Natural killer cell (primary cell): ENCODE data around the gene NHLRC2. TPM values are rescaled to one million over a fixed set of nuclear protein-coding genes. Genes with fewer than 3 reads are reported as not detected.

Experiments used
- ATAC-seq, 3 donors: fragments of 150-1000 bp in 2 of 3; fragments of 200-7000 bp in 1 of 3; cut with Tn5 transposase; 1 replicate in 1 of 3; 2 replicates in 2 of 3; pipeline ENCODE4 v1.10.0; 2021; ENCODE audit warnings: mild to moderate bottlenecking in 2 of 3, moderate library complexity in 2 of 3
- DNase-seq, 2 donors: peaks; one replicate each; pipeline versions ENCODE4 v3.0.0 to v3.0.0-alpha.2; 2013 to 2021; ENCODE audit warnings: mixed read lengths in 1 of 2
- H3K27ac ChIP-seq: one replicate; pipeline ENCODE4 v1.5.1; 2013; ENCODE audit warnings: mild to moderate bottlenecking, low read length
- H3K27me3 ChIP-seq: one replicate; pipeline ENCODE4 v1.6.1; 2013; ENCODE audit warnings: low read length; ENCODE audit not compliant: control insufficient read depth, insufficient read depth
- H3K36me3 ChIP-seq: one replicate; pipeline ENCODE4 v1.6.1; 2013; ENCODE audit warnings: low read length; ENCODE audit not compliant: control insufficient read depth, insufficient read depth
- H3K4me1 ChIP-seq: one replicate; pipeline ENCODE4 v1.6.1; 2013; ENCODE audit warnings: low read length; ENCODE audit not compliant: control insufficient read depth, insufficient read depth
- H3K4me3 ChIP-seq: one replicate; pipeline ENCODE4 v1.5.1; 2013; ENCODE audit warnings: low read length
- H3K9me3 ChIP-seq: one replicate; pipeline ENCODE4 v1.6.1; 2013; ENCODE audit warnings: low read length; ENCODE audit not compliant: control insufficient read depth, insufficient read depth
- H3K27ac Mint-ChIP-seq, 2 donors: one replicate each; pipeline ENCODE4 v1.8.0; 2022; ENCODE audit warnings: mild to moderate bottlenecking in 2 of 2, mixed read lengths in 2 of 2, moderate library complexity in 1 of 2
- H3K27me3 Mint-ChIP-seq, 2 donors: one replicate each; pipeline ENCODE4 v1.8.0; 2022; ENCODE audit warnings: low read depth in 2 of 2, mixed read lengths in 2 of 2
- H3K36me3 Mint-ChIP-seq: one replicate; pipeline ENCODE4 v1.8.0; 2022; ENCODE audit warnings: mixed read lengths
- H3K4me1 Mint-ChIP-seq, 2 donors: one replicate each; pipeline ENCODE4 v1.8.0; 2022; ENCODE audit warnings: mixed read lengths in 2 of 2
- H3K4me3 Mint-ChIP-seq: one replicate; pipeline ENCODE4 v1.8.0; 2022; ENCODE audit warnings: mild to moderate bottlenecking, moderate library complexity, mixed read lengths
- H3K9me3 Mint-ChIP-seq, 2 donors: one replicate each; pipeline ENCODE4 v1.8.0; 2022; ENCODE audit warnings: mixed read lengths in 2 of 2
- WGBS: methylation state at CpG from one replicate; pipeline ENCODE4 v1.1.7; 2013; ENCODE audit warnings: missing lambda C conversion rate; ENCODE audit not compliant: insufficient coverage; 5-methylcytosine and 5-hydroxymethylcytosine counted together
- intact Hi-C: fragments of 100-400 bp; cut with micrococcal nuclease; formaldehyde crosslinking; loops from one replicate; pipeline ENCODE4 v1.14.2; 2022
- total RNA-seq, 4 donors: library from RNA; stranded (reverse); fragments of 120-200 nt in 1 of 4; gene quantifications; one replicate each; pipeline versions ENCODE4 v1.2.3 to v1.2.4, GENCODE V29; 2013 to 2022
- TF ChIP-seq, protein P1 (sequence below): fragments of 200-600 bp; IDR thresholded peaks from one replicate; pipeline ENCODE4 v1.8.0; 2022; ENCODE audit warnings: antibody characterized with exemption

The NHLRC2 gene
- total RNA-seq, 3 donors from 2014 or later (not counting 1 experiment from before 2014, with no cell fraction given): 19.0 to 24.7 (median 22.4) TPM

DNA sequence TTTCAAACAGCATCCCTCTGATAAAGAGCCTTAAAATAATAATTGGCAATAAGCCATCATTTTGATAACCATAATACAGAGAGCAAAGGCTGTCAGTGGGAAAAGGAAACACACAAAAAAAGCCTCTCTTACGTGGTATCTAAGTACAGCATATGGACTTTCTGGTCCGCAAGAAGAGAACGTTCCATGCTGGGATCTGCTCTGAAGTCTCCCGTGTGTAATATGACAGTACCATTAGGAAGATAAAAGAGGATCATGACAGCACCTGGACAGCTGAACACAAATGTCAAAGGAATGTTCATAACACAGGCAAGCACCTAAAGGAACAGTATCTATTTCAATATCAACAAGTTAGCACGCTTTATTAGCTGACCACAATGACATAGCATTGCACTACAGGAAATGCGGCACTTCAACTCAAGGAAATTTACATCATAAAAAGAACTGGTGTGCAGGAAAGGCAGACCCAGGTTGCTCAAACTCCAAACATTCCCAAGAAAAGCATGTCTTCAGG lies 10.4 kb upstream of the NHLRC2 start:
- no peak overlapping the region for H3K27ac ChIP-seq
- H3K4me1 ChIP-seq: no peaks in the 10 kb centered on the region
- no peaks in the 10 kb centered on the region for H3K9me3 Mint-ChIP-seq
- WGBS: 47% methylated on average over 6 of the region's 6 CpGs
- H3K27me3 Mint-ChIP-seq: no peaks in the 10 kb centered on the region
- no peak overlapping the region for H3K4me3 Mint-ChIP-seq
- H3K36me3 ChIP-seq: peaks cover 6% of the 10 kb centered on the region
- intact Hi-C loops: no loop called here
- no peak overlapping the region for H3K27ac Mint-ChIP-seq
- H3K4me1 Mint-ChIP-seq: peaks cover 6 to 11% of the 10 kb centered on the region in 2 donors
- no peaks in the 10 kb centered on the region for H3K9me3 ChIP-seq
- ATAC-seq: no peak
- DNase-seq: no peak
- TF ChIP-seq, protein P1, sequence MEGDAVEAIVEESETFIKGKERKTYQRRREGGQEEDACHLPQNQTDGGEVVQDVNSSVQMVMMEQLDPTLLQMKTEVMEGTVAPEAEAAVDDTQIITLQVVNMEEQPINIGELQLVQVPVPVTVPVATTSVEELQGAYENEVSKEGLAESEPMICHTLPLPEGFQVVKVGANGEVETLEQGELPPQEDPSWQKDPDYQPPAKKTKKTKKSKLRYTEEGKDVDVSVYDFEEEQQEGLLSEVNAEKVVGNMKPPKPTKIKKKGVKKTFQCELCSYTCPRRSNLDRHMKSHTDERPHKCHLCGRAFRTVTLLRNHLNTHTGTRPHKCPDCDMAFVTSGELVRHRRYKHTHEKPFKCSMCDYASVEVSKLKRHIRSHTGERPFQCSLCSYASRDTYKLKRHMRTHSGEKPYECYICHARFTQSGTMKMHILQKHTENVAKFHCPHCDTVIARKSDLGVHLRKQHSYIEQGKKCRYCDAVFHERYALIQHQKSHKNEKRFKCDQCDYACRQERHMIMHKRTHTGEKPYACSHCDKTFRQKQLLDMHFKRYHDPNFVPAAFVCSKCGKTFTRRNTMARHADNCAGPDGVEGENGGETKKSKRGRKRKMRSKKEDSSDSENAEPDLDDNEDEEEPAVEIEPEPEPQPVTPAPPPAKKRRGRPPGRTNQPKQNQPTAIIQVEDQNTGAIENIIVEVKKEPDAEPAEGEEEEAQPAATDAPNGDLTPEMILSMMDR: no peak
- H3K4me3 ChIP-seq: no peak overlapping the region
- no peaks in the 10 kb centered on the region for H3K27me3 ChIP-seq
- no peaks in the 10 kb centered on the region for H3K36me3 Mint-ChIP-seq

DNA sequence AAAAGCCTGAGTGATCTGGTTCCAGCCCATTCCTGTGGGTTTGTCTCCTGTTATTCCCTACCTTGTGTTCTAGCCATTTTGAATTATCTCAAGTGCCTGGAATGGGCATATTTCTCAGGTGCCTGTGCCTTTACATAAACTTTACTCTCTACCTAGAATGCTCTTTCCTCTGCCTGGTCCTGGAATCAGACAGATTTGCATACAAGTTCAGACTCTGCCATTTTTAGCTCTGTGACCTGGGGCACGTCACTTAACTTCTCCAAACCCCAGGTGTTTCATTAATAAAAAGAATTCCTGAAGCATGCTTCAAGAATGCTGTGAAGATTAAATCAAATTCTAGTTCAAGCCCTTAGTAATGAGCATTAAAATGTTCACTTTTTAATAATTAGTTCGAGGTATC lies 8.4 kb upstream of the NHLRC2 start:
- intact Hi-C loops: no loop called here
- DNase-seq (no peak), ATAC-seq (no peak)
- H3K27ac Mint-ChIP-seq: no peak overlapping the region
- H3K36me3 Mint-ChIP-seq: no peaks in the 10 kb centered on the region
- no peak overlapping the region for H3K4me3 Mint-ChIP-seq
- TF ChIP-seq, protein P1: no peak
- 75% methylated on average over 2 of the region's 2 CpGs for WGBS
- no peaks in the 10 kb centered on the region for H3K9me3 Mint-ChIP-seq
- Histone ChIP-seq H3K27me3 (no peaks in the 10 kb centered on the region), H3K4me3 (no peak overlapping the region), H3K9me3 (no peaks in the 10 kb centered on the region), H3K4me1 (no peaks in the 10 kb centered on the region), H3K27ac (no peak overlapping the region), H3K36me3 (peaks cover 4% of the 10 kb centered on the region)
- no peaks in the 10 kb centered on the region for H3K27me3 Mint-ChIP-seq
- peaks cover 13 to 16% of the 10 kb centered on the region in 2 donors for H3K4me1 Mint-ChIP-seq

DNA sequence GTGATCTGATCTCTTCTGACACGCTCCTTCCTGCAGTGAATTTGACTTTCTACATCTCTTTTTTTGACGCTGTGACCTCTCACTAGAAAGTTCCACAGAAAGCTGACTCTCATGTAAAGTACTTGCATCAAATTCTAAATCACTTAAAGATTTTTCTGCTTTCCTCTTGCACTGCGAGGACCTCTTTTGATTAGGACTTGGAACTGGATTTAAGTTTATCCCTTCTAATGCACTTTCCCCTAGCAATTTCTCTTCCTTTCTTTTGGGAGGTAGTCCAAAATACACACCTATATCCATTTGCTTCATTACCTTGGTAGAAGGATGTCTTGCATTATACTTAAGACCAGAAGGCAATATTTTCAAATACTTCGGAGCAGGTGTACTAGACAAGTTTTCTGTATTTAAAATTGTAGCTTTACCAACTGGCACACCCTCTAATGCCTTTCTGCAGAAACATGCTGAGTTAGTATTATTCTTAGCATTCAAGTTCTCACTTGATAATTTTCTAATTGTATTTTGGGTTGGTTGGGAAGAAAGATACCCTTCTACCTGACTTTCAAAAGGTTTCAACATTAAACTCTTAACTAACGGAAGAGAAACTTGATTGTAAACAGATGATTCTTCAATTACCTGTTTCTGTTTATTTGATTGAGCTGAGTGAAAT lies 5.2 kb upstream of the NHLRC2 start:
- H3K27ac ChIP-seq: no peak overlapping the region

More for the DNA sequence above, 5.2 kb upstream of the NHLRC2 start:
- no peaks in the 10 kb centered on the region for H3K36me3 ChIP-seq
- intact Hi-C loops: no loop called here
- no peak overlapping the region for H3K27ac Mint-ChIP-seq
- H3K4me1 Mint-ChIP-seq: peaks cover 28 to 37% of the 10 kb centered on the region in 2 donors
- H3K4me3 ChIP-seq: no peak overlapping the region
- H3K36me3 Mint-ChIP-seq: no peaks in the 10 kb centered on the region
- no peaks in the 10 kb centered on the region for H3K9me3 Mint-ChIP-seq
- no peaks in the 10 kb centered on the region for H3K27me3 ChIP-seq
- H3K27me3 Mint-ChIP-seq: no peaks in the 10 kb centered on the region
- ATAC-seq (no peak), DNase-seq (no peak)
- peaks cover 12% of the 10 kb centered on the region for H3K4me1 ChIP-seq
- 96% methylated on average over 3 of the region's 5 CpGs for WGBS
- H3K4me3 Mint-ChIP-seq: no peak overlapping the region
- no peaks in the 10 kb centered on the region for H3K9me3 ChIP-seq
- TF ChIP-seq, protein P1: no peak
